T-helper 1 cell (primary cell): Measurements from ENCODE around the gene CUL9.

Experiments used
- DNase-seq, 5 donors: peaks; one replicate each; pipeline ENCODE4 v3.0.0-alpha.2; 2012 to 2020

Gene CUL9

GRCh38 chr6:43258180-43258579 is 76.2 kb downstream of the CUL9 start:
- DNase-seq, result no peak

GRCh38 chr6:43258807-43259686 is 77.1 kb downstream of the CUL9 start:
- DNase-seq, result no peak

- DNase-seq, result no peak
These were observed 78.8 kb downstream of the CUL9 start for GRCh38 chr6:43260791-43261190.

GRCh38 chr6:43261198-43261597 is 79.2 kb downstream of the CUL9 start:
- no peak for DNase-seq

GRCh38 chr6:43262000-43262779 is 80.2 kb downstream of the CUL9 start:
- DNase-seq, result no peak

GRCh38 chr6:43262780-43263313 is 80.9 kb downstream of the CUL9 start:
- no peak for DNase-seq

GRCh38 chr6:43263314-43264178 is 81.5 kb downstream of the CUL9 start:
- peak; percentile 50 to 72 (median 62) for DNase-seq

GRCh38 chr6:43264599-43265145 is 82.7 kb downstream of the CUL9 start:
- DNase-seq, result no peak

GRCh38 chr6:43265564-43265963 is 83.6 kb downstream of the CUL9 start:
- DNase-seq, result no peak

- DNase-seq, result no peak
These were observed 85.8 kb downstream of the CUL9 start for GRCh38 chr6:43267619-43268354.

- no peak for DNase-seq
These were observed 86.3 kb downstream of the CUL9 start for GRCh38 chr6:43268355-43268700.

- no peak for DNase-seq
These were observed 86.8 kb downstream of the CUL9 start for GRCh38 chr6:43268782-43269272.

- peak in 3 of 5 donors; percentile 18 to 32 (median 24) for DNase-seq
These were observed 87.4 kb downstream of the CUL9 start for GRCh38 chr6:43269273-43270007.

GRCh38 chr6:43271103-43271815 is 89.3 kb downstream of the CUL9 start:
- DNase-seq, result no peak

GRCh38 chr6:43271944-43272343 is 89.9 kb downstream of the CUL9 start:
- DNase-seq, result no peak

- no peak for DNase-seq
These were observed 91.7 kb downstream of the CUL9 start for GRCh38 chr6:43273707-43274106.
